Endothelial cell (in vitro differentiated cells): ENCODE data around the gene ITPK1. TPM values are rescaled to one million over a fixed set of nuclear protein-coding genes. Genes with fewer than 3 reads are reported as not detected.

Source experiments
- DNase-seq: peaks from one replicate; pipeline ENCODE4 v3.0.0; 2021; ENCODE audit warnings: low spot score
- H3K27ac Mint-ChIP-seq: one replicate; pipeline ENCODE4 v1.8.0; 2021; ENCODE audit warnings: mixed read lengths, inconsistent platforms; ENCODE audit not compliant: unreplicated experiment
- H3K27me3 Mint-ChIP-seq: one replicate; pipeline ENCODE4 v1.8.0; 2021; ENCODE audit warnings: mild to moderate bottlenecking, moderate library complexity, mixed read lengths, inconsistent platforms; ENCODE audit not compliant: unreplicated experiment
- H3K36me3 Mint-ChIP-seq: one replicate; pipeline ENCODE4 v1.8.0; 2021; ENCODE audit warnings: mild to moderate bottlenecking, low read depth, mixed read lengths, inconsistent platforms; ENCODE audit not compliant: unreplicated experiment
- H3K4me1 Mint-ChIP-seq: one replicate; pipeline ENCODE4 v1.8.0; 2021; ENCODE audit warnings: mild to moderate bottlenecking, mixed read lengths, inconsistent platforms; ENCODE audit not compliant: unreplicated experiment
- H3K4me3 Mint-ChIP-seq: one replicate; pipeline ENCODE4 v1.8.0; 2021; ENCODE audit warnings: mild to moderate bottlenecking, mixed read lengths, inconsistent platforms; ENCODE audit not compliant: unreplicated experiment
- H3K9me3 Mint-ChIP-seq: one replicate; pipeline ENCODE4 v1.8.0; 2021; ENCODE audit warnings: mixed read lengths, inconsistent platforms; ENCODE audit not compliant: unreplicated experiment
- CTCF ChIP-seq: fragments of 200-600 bp; sonication (generic); IDR thresholded peaks from one replicate; pipeline ENCODE4 v1.5.0; 2021; ENCODE audit warnings: antibody characterized with exemption; ENCODE audit not compliant: unreplicated experiment
- total RNA-seq: library from RNA; stranded (reverse); fragmentation: NEBNext Ultra II Directional; extraction: Animal tissue kit (Norgen Biotek cat#: 25700); gene quantifications from one replicate; pipeline ENCODE4 v1.2.1, GENCODE V29; 2021; ENCODE audit not compliant: unreplicated experiment

The ITPK1 gene
- total RNA-seq, 1 donor from 2014 or later: 39.2 TPM

- peaks cover 1% of the 10 kb centered on the region for H3K27me3 Mint-ChIP-seq
- no peak for DNase-seq
- H3K9me3 Mint-ChIP-seq: no peaks in the 10 kb centered on the region
- H3K4me3 Mint-ChIP-seq: no peak overlapping the region
- no peaks in the 10 kb centered on the region for H3K36me3 Mint-ChIP-seq
- no peak overlapping the region for H3K27ac Mint-ChIP-seq
- TF ChIP-seq CTCF: no peak
- no peaks in the 10 kb centered on the region for H3K4me1 Mint-ChIP-seq
These were observed 150.4 kb downstream of the ITPK1 start for GRCh38 chr14:92965281-92965680.

- Mint-ChIP-seq H3K27me3 (peaks cover 1% of the 10 kb centered on the region), H3K27ac (no peak overlapping the region), H3K9me3 (no peaks in the 10 kb centered on the region), H3K4me1 (no peaks in the 10 kb centered on the region), H3K4me3 (no peak overlapping the region), H3K36me3 (no peaks in the 10 kb centered on the region)
- no peak for TF ChIP-seq CTCF
- DNase-seq: no peak
These were observed 151.3 kb downstream of the ITPK1 start for GRCh38 chr14:92964124-92965109.

- no peak overlapping the region for H3K4me3 Mint-ChIP-seq
- no peak for DNase-seq
- peaks cover under 1% of the 10 kb centered on the region for H3K36me3 Mint-ChIP-seq
- H3K4me1 Mint-ChIP-seq: no peaks in the 10 kb centered on the region
- no peak overlapping the region for H3K27ac Mint-ChIP-seq
- peaks cover 1% of the 10 kb centered on the region for H3K27me3 Mint-ChIP-seq
- TF ChIP-seq CTCF: no peak
- H3K9me3 Mint-ChIP-seq: no peaks in the 10 kb centered on the region
These were observed 152.2 kb downstream of the ITPK1 start for GRCh38 chr14:92963301-92964123.

- DNase-seq: no peak
- Mint-ChIP-seq H3K27ac (no peak overlapping the region), H3K36me3 (peaks cover 4% of the 10 kb centered on the region), H3K9me3 (no peaks in the 10 kb centered on the region), H3K4me1 (no peaks in the 10 kb centered on the region), H3K27me3 (peaks cover 1% of the 10 kb centered on the region), H3K4me3 (no peak overlapping the region)
- TF ChIP-seq CTCF: no peak
These were observed 153.0 kb downstream of the ITPK1 start for GRCh38 chr14:92962831-92963095.
